HS-27A (cell line): ENCODE measurements around the gene SYTL2.
"Not testable (repeated sequence)": the region's sequence is repeated elsewhere in the genome, so short reads cannot be mapped to it uniquely, and the experiment has no call there.

ENCODE experiments used
- DNase-seq: peaks from one replicate; pipeline ENCODE4 v3.0.0-alpha.2; 2012; ENCODE audit warnings: low read depth, missing footprints

The SYTL2 gene

DNA sequence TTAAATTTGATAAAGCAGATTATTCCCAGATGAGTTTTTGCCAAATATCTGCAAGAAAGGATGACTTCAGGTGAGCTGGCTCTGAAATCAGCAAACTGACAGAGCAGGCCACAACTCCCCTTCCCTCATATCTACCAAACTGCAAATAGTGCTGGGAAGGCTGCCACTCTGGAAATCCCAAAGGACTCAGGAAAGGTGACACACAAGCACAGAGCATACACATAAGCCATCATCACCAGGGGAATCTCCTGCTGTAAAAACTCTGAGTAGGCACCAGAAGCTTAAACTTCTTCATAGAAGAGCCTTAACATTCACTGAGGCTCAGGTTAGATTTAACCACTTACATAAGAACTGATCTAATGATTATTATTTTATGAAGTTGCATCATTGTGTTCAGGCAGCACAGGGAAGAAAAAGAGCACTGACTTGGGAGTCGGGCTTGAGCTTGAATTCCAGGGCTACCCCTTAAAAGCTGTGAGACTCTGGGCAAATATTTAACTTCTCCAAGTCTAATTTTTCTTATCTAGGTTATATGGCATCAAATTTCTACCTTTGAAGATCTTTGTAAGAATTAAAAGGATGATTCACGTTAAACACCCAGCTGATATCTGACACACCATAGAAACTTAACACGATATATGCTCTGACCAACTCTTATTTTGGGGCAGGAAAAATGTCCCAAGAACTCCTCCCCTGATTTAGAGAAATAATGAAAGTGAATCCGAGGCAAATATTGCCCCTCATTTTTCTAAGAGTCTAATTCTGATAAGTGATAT lies 15.0 kb downstream of the SYTL2 start:
- DNase-seq: no peak

DNA sequence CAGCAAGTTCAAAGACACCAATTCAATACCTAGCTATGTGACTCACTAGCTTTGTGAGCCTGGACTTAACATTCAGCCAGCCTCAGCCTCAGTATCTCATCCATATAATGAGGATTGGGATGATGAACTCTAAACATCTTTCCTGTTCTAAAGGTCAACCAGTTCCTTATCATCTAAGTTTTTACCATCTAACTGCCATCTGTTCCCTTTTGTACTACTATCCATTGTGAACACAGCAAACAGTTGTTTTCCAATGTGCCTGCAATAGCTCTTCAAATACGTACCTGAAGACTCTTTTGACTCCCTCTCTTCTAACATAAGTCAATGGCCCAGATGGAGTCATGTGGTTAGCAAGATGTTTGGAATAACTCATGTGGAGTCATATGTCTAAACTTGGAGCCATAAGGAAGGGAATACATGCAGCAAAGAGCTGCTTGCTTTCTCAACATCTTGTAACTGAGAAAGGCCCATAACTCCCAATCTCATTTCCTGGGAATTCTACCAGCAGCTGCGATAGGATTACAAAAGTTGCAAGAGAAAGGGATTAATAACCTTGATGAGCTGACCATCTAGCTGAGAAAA lies 19.4 kb downstream of the SYTL2 start:
- DNase-seq: no peak

DNA sequence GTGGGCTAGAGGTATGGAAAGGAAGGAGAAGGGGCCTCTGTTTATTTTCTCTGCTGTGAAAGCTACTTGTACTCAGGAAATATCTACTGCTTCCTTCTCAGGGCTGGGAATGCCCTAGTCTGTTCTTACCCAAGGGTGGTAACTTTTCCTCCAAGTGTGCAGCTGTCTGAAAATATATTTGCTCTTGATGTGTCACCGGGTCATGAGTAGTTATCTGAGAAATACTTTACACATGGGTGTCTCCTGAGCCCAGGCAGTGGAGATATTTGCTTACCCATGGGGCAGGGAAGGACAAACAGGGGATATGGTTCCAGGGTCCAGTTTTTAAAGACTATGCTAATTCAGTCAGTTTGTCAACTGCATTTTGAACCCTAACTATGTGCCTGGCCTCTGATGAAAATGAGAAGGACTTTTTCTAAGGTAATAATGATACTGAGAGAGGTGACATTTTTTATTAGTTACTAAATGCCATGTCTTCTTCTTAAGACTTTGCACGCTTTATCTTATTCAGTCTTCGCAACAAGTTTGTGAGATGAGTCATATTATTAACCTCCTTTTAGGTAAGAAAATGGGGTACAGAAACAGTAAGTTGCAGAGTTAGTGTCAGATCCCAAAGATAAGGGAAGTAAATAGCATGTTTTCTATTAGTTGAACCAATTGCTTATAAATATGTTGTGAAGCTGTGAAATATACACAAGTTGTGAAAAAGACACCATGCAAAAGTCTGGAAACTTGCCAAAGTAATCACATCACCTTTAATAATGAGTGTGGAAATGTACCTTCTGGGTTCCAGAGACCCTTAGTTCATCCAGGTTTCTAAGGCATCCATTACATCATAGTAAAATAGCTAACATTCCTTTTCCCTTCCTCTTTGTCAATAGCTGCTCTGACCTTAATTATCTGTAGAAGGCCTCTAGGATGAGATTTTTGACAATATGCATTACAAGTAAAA lies 22.9 kb downstream of the SYTL2 start:
- DNase-seq: no peak

DNA sequence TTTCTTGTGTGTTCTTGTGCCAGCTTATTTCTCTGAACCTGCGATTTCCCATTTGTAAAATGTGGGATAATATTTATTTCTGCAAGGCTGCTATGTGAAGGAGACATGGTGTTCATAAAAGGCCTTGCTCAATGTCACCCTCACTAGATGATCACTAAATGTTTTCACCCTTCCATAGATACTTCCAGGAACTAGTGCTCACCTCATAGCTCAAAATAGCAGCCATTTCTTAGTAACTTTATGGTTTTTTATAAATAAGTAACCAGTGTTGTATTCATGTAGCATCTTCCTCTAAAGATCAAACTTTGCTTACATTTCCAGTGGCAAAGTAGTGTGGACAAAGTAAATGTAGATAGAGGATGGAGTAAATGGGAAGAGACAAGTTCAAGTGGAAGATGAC lies 23.8 kb downstream of the SYTL2 start:
- DNase-seq: no peak

DNA sequence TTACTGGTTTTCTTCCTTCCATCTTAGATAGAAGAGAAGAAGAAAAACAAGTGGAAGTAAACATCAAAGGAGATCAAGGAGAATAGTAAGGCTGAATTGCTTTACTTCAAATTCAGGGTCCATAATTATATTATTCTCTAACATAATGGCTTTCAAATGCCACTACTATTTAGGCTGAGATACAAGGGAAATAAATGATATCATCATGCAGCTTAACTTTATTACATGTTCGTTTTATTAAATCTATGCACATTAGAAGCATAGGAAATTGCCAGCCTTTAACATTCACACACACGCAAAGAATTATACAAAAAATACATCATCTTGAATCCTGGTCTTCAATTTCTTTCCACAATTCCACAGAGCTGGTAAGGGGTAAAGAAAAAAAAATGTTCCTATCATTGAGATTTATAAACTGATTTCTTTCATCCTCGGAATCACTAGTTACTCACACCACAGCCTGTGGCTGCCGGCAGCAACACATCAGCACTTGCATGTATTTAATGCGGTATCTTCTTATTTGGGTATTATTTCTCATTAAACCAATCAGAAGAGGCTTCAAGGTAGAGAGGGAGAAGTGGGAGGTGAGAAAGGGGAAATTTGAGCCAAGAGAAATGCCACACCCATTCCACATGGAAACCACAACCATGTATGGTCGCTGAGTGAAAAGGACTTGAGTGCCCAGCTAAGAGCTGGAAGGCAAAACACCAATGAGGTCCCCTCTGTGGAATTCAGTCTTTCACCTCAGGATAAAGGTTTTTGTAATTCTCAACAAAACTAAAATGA lies 26.3 kb downstream of the SYTL2 start:
- no peak for DNase-seq

DNA sequence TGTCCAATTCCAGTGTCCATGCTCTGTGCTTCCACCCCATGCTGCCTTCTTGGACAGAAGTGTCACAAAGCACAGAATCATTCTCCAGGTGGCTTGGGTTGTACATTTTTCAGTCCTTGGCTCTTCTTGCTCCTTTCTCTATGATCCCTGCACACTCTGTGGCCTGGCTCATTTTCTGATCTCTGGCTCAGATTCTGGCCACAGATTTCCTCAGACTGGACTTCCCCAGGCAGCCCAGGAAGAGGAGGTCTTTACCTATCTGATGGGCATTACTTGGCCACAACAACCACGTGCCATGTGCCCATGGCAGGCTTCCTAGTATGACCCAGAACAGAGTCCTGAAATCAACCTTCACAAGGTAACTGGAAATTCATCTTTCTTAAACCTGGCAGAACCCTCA lies 27.2 kb downstream of the SYTL2 start:
- no peak for DNase-seq

DNA sequence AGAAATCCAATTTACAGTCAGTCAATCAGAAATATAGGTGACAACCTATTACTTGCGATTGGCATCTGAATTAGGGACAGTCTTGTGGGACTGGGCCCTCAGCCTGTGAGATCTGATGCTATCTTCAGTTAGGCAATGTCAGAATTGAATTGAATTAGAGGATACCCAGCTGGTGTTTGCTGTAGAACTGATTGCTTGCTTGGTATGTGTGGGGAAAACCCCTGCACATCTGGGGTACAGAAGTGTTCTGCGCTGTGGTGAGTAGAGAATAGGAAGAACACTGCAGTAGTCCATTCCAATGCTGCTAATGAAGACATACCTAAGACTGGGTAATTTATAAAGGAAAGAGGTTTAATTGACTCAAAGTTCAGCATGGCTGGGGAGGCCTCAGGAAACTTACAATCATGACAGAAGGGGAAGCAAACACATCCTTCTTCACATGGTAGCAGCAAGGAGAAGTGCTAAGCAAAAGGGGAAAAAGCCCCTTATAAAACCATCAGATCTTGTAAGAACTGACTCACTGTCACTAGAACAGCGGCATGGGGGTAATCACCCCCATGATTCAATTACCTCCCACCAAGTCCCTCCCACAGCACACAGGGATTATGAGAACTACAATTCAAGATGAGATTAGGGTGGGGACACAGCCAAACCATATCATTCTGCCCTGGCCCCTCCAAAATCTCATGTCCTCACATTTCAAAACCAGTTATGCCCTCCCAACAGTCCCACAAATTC lies 30.0 kb downstream of the SYTL2 start:
- DNase-seq: not testable (repeated sequence)

DNA sequence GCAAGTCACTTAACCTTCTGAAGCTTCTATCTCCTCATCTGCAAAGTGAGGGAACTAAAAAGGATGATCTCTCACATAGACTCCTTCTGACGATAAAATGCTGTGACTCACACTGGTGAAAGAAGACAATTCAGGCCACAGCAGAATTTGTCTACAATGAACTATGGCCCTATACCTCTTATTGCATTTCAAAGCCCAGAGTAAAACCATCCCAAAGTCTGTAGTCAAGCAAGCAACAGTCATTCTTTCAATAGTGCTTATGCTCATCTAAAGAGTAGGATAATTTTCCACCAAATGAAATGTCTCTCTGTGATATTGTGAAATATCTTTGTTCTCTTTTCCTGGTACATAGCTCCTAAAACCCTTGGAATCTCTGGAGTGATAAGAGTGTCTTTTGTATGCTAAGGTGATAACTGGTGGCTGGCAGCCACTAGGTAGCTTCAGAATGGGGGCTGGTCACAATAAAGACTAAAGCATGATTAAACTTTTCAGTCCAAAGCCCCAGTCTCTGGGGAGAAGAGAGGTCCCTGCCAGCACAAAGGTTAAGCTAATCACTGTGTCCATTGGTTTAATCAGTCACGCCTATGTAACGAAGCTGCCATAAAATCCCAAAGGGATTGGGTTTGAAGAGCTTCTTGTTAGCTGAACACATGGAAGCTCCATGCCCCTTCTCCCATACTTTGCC lies 30.8 kb downstream of the SYTL2 start:
- no peak for DNase-seq

DNA sequence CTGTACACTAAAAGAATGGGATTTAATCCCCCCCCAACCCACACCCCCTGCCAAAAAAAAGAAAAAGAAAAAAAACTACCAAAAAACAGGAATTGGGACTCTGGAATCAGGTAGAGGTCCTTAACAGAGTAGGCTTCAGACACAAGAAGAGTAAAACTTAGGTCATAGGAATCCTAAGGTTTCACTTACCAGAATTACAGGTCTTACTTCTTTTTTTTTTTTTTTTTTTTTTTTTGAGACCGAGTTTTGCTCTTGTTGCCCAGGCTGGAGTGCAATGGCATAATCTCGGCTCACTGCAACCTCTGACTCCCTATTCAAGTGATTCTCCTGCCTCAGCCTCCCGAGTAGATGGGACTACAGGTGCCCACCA lies 33.4 kb downstream of the SYTL2 start:
- DNase-seq: not testable (repeated sequence)

DNA sequence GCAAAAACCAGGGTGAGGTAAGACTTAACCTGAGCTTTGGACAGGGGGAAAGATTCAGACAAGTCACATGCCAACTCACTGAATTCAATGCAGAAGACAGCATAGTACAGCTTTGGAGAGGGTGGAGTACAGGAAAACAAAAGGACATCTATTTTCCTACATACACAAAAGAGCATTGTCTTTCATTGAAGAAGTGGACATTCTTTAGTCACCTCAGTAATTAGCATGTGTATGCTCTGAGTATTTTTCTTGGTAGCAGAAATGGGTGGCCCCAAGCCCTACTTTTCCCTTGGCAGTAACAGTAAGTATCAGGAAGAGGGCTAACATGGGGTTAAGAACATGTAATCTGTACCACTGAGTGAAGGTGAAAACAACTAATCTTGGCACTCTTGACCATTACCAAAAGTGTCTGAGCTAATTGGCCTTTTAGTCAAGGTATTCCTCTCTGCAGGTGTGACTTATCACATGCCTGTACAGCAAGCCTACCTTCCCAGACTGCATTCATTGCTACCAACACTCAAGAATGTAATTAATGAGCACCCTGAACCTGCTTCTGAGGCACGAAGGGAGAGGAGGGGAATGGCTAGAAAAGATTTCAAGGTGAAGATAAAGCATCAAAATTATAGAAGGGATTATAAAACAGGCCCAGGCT lies 33.9 kb downstream of the SYTL2 start:
- DNase-seq: no peak

DNA sequence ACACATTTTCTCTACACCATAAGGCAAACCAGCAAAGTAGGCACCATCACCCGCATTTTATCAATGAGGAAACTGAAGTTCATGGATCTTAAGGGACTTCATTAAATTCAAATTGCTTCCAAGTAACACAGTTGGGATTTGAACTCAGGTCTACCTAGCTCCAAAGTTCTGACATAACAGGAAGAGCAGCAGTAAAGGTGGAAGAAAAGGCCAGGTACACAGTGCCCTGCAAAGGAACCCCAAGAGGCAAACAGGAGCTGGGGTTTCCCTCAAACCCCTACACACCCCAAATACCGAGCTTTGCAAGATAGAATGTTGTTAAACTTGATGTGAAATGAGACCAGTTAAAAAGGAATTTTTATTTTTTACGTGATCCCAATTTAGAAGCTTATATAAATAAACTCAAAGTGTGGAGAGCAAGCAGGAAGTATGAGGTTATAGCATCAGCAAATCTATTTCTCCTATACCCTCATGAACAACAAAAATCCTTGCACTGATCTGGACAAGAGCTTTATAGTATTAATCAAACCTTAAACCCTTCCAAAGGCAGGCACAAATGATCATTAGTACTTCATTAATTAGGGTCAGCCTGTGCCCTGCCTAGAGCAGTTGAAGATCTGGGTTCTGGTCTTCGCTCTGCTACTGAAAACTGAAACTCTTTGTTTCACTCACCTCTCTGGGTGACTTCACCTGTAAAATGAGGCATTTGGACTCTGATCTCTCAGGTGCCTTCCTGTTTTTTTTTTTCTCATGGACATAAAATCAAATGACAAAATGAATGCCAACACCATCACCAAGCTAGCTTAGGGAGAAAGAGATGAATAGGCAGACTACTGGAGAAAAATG lies 36.5 kb downstream of the SYTL2 start:
- DNase-seq: no peak

DNA sequence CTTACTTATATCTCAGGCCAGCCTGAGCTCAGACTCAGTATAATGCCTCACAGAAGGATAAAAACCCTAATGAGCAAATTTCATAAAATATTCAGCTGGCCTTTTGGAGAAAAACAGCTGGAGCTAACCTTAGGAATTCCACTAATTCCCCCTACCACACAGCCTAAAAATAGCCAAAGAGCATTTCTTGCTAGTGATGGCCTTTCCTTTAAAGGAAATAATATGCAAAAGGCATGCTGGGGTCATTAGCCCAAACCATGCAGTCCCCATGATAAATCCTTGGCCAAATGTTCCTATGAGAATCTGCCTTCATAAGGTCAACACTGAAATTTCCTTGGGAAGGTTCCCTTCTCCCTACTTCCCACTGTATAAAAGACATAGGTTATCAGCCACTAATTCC lies 38.2 kb downstream of the SYTL2 start:
- DNase-seq: no peak

DNA sequence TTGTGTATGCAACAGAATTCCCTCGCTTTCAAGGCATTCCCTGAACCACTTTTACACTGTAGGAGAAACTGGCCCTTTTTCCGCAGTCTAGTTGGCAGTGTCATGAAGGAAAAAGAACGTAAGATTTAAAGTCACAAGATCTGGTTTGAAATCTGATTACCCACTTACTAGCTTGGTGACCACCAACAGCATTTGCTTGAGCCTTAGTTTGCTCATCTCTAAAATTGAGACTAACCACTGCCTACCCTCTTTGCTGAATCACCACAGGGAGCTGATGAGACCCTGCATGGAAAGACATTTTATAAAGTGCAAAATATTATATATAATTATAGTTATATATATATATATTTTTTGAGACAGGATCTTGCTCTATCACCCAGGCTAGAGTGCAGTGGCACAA lies 39.4 kb downstream of the SYTL2 start:
- DNase-seq: no peak

DNA sequence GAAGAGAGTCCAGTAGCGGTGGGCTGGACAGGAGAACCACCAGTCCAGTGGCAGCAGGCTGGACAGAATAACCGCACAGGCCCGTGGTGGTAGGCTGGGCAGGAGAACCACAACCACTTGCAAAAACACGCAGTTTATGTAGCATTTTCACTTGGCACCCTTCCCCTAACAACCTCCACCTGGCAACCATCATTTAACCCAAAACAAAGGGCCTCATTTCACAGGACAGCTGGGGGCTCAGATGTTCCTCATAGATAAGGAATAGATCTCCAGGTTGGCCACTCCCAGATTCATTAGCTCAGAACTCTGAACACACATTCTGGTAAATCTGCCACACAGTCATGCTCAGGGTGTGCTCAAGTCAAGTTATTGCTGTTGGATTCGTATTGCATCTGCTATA lies 41.2 kb downstream of the SYTL2 start:
- no peak for DNase-seq

DNA sequence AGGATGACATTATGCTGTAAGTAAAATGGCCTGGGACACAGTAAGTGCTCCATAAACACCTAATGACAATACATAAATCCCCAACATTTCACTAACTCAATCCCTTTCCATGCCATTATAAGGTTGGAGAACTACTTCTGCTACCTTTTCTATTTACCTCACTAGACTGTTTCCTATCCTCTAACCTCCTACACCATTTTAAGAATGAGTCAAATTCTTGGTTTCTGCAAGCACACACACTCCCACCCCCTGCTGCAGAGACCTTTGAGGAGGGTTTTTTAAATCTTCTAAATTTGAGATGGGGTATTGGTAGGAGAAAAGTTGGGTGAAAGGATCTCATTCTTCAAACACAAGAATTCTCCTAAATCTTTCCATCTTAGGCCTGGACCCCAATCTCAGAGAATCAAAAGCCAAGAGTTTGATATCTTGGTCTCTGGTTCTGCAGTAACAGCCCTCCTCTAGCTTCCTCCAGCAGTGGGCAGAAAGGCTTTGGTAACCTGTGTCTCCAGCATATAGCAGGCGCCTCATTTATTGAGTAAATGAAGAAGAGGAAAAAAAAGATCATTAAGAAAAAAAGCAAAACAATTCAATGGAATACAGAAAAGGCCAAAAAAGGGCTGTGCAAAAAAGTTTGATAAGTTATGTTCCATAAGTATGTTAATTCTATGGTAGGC lies 42.3 kb downstream of the SYTL2 start:
- DNase-seq: no peak

DNA sequence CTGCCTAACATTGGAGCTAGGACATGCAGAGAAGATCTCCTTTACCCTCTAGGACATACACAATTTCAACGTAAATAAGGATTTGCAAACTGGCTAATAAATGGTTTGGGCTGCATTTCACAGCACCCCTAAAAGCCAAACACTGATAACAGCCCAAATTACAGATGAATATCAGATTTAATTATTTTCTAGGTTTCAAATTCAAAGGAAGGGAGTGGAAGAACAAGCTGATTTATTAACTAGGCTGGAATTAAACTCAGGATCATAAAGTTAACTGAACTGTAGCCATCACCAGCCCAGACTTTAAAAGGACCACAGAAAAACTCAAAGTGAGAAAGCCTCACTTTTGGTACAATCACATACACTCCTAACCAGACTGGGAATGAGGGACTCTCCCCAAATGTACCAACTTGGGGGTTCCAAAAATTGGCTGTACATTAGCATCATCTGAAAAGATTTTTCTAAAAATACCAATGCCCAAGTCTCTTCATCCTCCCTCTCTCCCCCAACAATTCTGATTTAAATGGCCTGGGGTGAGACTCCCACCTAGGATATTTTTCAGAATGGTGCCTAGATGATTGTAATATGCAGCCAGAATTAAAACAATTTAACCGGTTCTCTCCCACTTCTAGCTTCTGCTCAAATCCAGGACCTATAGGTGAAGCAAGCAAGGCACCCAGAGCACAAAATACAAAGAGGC lies 43.5 kb downstream of the SYTL2 start:
- DNase-seq: no peak

DNA sequence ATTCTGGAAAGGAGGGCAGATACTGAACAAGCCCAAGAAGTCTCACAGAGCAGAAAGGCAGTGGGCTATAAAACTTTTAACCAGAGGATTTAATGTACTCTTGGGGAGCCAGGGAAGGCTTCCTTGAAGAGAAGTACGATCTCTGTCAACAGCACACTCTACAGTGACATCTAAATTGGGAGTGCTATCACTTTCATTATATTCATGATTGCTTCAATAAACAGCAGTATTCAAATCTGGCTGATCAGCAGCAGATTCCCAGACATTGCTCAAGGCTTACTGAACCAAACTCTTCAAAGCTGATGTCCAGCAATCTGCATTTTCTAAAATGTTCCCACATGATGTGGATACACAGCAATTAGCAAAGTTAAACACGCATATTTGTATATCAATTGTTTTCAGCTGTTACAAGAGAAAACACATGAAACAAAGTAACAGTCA lies 44.2 kb downstream of the SYTL2 start:
- DNase-seq: no peak

DNA sequence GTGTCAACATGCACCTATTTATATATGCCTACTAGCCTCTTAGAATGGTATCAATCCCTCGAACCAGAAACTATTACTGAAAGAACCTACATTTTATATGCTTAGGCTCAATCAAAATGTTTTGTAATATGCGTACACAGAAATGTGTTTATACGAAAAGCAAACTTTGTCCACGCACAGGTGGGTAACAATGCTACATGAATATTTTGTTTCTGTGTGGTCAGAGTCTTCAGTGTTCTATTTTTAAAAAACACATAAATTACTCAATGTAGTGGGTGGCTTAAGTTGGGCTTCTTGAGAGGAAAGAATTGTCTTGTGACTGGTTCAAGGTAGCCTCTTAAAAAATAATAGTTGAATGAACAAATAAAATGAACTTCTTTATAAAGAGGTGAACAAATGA lies 46.1 kb downstream of the SYTL2 start:
- no peak for DNase-seq
